ENCODE data around the gene NR3C1. TPM values are rescaled to one million over a fixed set of nuclear protein-coding genes. Genes with fewer than 3 reads are reported as not detected.

Gene NR3C1
- total RNA-seq, 3 donors from 2014 or later (not counting 1 experiment from before 2014, with no cell fraction given), result 147 to 168 (median 165) TPM

DNA sequence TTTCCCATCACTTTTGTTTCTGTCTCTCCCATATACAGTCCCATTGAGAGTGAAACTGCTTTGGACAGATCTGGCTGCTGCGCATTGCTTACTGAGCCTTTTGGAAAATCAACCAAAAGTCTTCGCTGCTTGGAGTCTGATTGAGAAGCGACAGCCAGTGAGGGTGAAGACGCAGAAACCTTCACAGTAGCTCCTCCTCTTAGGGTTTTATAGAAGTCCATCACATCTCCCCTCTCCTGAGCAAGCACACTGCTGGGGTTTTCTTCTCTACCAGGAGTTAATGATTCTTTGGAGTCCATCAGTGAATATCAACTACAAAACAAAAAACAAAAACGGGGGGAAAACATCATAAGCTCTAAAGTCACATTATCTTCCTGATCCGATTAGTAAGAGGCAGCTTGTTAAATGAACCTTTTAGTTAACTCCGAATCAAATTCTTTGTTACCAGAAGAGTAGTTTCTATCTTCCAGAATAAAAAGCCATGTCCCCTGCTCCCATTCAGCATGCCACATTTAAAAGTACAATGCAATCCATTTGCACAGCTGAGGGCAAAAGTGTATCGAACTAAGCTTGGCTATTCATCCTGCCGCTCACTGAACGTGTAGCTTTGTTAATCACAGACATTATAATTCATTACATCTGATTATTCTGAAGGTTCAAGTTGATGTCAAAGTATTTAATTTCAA is 2.8 kb downstream of the NR3C1 start:
- DNase-seq (peak in 1 of 2 donors; percentile 19), ATAC-seq (no peak)
- no peak for TF ChIP-seq CTCF (IDR thresholded peaks at IDR 0.05)
- WGBS (ENCODE audit: insufficient coverage), result 74% methylated on average over 9 of the region's 10 CpGs
- Mint-ChIP-seq H3K4me1 (peaks cover 66 to 72% of the 10 kb centered on the region in 2 donors), H3K27me3 (ENCODE audit: low read depth in 2 of 2) (no peaks in the 10 kb centered on the region), H3K27ac (peak overlapping the region; percentile 97 to 99), H3K4me3 (peak overlapping the region; percentile 97), H3K9me3 (no peaks in the 10 kb centered on the region), H3K36me3 (no peaks in the 10 kb centered on the region)
- Histone ChIP-seq H3K9me3 (ENCODE audit: control insufficient read depth, insufficient read depth, low read length) (no peaks in the 10 kb centered on the region), H3K4me1 (ENCODE audit: control insufficient read depth, insufficient read depth, low read length) (peaks cover 23% of the 10 kb centered on the region), H3K27ac (ENCODE audit: low read length) (no peak overlapping the region), H3K4me3 (ENCODE audit: low read length) (no peak overlapping the region), H3K36me3 (ENCODE audit: control insufficient read depth, insufficient read depth, low read length) (peaks cover 22% of the 10 kb centered on the region), H3K27me3 (ENCODE audit: control insufficient read depth, insufficient read depth, low read length) (no peaks in the 10 kb centered on the region)
- intact Hi-C loops (cut with micrococcal nuclease), result loop anchor here (5.0 to 10.0 kb wide), 5 partner anchors 78 to 784 kb away; no protein-coding TSS in a partner anchor

GRCh38 chr5:143399616-143400540 is 3.6 kb downstream of the NR3C1 start:
- no peaks in the 10 kb centered on the region for H3K27me3 Mint-ChIP-seq (ENCODE audit: low read depth in 2 of 2)
- Histone ChIP-seq H3K27me3 (ENCODE audit: control insufficient read depth, insufficient read depth, low read length) (no peaks in the 10 kb centered on the region), H3K36me3 (ENCODE audit: control insufficient read depth, insufficient read depth, low read length) (peaks cover 22% of the 10 kb centered on the region), H3K27ac (ENCODE audit: low read length) (no peak overlapping the region), H3K9me3 (ENCODE audit: control insufficient read depth, insufficient read depth, low read length) (no peaks in the 10 kb centered on the region), H3K4me1 (ENCODE audit: control insufficient read depth, insufficient read depth, low read length) (peaks cover 19% of the 10 kb centered on the region), H3K4me3 (ENCODE audit: low read length) (no peak overlapping the region)
- H3K4me1 Mint-ChIP-seq, result peaks cover 63 to 72% of the 10 kb centered on the region in 2 donors
- H3K36me3 Mint-ChIP-seq, result no peaks in the 10 kb centered on the region
- WGBS (ENCODE audit: insufficient coverage), result 81% methylated on average over 12 of the region's 12 CpGs
- no peak for ATAC-seq
- intact Hi-C loops (cut with micrococcal nuclease), result loop anchor here (5.0 to 10.0 kb wide), 6 partner anchors 48 to 785 kb away; no protein-coding TSS in a partner anchor
- H3K4me3 Mint-ChIP-seq, result peak overlapping the region; percentile 97
- TF ChIP-seq CTCF (IDR thresholded peaks at IDR 0.05), result no peak
- peak overlapping the region; percentile 97 to 99 for H3K27ac Mint-ChIP-seq
- DNase-seq, result no peak
- no peaks in the 10 kb centered on the region for H3K9me3 Mint-ChIP-seq

DNA sequence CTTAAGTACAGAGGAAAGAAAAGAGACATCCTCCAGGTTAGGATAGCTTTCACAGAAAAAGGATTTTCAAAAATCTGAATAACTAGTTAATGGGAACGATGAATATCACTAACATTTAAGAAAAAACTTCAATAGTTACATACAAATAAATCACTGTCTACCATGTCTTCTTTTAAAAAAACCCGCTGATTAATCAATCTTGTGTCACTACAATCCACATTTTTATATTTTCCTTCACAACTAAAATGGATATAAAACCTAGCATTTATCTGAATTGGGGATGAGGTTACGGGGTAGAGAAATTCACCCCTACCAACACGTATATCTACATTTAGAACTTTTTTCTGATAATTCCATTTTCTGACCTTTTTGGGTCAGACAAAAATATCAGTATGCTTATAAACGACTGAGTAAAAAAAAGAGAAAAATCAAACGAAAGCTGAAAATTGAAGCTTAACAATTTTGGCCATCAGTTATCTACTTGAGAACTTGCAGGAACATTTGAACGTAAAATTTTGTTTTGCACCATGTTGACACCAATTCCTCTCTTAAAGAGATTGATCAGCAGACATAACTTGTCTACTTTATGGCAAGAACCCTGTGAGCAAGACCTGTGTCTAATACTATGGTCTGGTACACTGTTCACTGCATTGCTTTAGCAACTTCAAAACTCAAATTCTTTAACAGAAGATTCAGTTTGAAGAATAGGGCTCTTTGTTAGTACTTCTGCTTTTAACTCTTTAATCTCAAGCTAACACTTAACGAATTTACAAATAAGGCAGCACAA is 4.8 kb downstream of the NR3C1 start:
- Mint-ChIP-seq H3K9me3 (no peaks in the 10 kb centered on the region), H3K4me1 (peaks cover 71 to 74% of the 10 kb centered on the region in 2 donors), H3K27ac (peak overlapping the region; percentile 74 to 99), H3K36me3 (no peaks in the 10 kb centered on the region), H3K27me3 (ENCODE audit: low read depth in 2 of 2) (no peaks in the 10 kb centered on the region), H3K4me3 (peak overlapping the region; percentile 97)
- DNase-seq (no peak), ATAC-seq (no peak)
- no peaks in the 10 kb centered on the region for H3K9me3 ChIP-seq (ENCODE audit: control insufficient read depth, insufficient read depth, low read length)
- H3K4me1 ChIP-seq (ENCODE audit: control insufficient read depth, insufficient read depth, low read length), result peaks cover 16% of the 10 kb centered on the region
- peak overlapping the region; percentile 14 for H3K4me3 ChIP-seq (ENCODE audit: low read length)
- no peak for TF ChIP-seq CTCF (IDR thresholded peaks at IDR 0.05)
- peaks cover 22% of the 10 kb centered on the region for H3K36me3 ChIP-seq (ENCODE audit: control insufficient read depth, insufficient read depth, low read length)
- intact Hi-C loops (cut with micrococcal nuclease), result loop anchor here (5.0 kb wide), 1 partner anchor 46 kb away; no protein-coding TSS in a partner anchor
- no peak overlapping the region for H3K27ac ChIP-seq (ENCODE audit: low read length)
- no peaks in the 10 kb centered on the region for H3K27me3 ChIP-seq (ENCODE audit: control insufficient read depth, insufficient read depth, low read length)
- WGBS (ENCODE audit: insufficient coverage), result 60% methylated on average over 5 of the region's 8 CpGs

Measured in natural killer cell (primary cell).